NCI-H2227 (cell line): ENCODE data around the gene MTA1.
A peak's percentile ranks its signal among the peaks of the same experiment; 100 is the strongest.

Experiments
- DNase-seq: peaks from one replicate; lab custom pipeline; 2025; ENCODE audit not compliant: unreplicated experiment; lab: John Stamatoyannopoulos, UW

MTA1 gene

GRCh38 chr14:105460116-105460515 lies 40.5 kb downstream of the MTA1 start:
- no peak for DNase-seq

DNA sequence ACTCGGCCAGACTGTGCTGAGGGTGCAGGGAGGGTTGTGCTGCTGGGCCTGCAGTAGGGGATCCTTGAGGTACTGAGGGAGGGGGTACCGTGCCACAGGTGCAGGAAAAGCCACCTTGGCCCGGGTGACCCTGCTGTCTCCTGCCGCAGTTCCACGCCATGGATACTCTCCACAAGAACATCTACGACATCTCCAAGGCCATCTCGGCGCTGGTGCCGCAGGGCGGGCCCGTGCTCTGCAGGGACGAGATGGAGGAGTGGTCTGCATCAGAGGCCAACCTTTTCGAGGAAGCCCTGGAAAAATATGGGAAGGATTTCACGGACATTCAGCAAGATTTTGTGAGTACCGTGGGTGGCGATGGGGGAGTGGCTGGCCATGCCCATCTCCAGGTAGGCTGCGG lies 41.0 kb downstream of the MTA1 start:
- DNase-seq: no peak

GRCh38 chr14:105461903-105462302 lies 42.3 kb downstream of the MTA1 start:
- no peak for DNase-seq

DNA sequence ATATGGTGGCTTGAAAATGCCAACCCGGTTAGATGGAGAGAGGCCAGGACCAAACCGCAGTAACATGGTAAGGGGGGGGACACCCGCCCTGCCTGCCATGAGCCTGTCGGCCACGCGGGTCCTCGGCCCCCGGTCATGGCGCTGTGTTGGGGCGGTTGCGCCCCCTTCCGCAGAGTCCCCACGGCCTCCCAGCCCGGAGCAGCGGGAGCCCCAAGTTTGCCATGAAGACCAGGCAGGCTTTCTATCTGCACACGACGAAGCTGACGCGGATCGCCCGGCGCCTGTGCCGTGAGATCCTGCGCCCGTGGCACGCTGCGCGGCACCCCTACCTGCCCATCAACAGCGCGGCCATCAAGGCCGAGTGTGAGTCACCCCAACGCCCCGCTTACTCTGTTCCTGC lies 44.9 kb downstream of the MTA1 start:
- no peak for DNase-seq

DNA sequence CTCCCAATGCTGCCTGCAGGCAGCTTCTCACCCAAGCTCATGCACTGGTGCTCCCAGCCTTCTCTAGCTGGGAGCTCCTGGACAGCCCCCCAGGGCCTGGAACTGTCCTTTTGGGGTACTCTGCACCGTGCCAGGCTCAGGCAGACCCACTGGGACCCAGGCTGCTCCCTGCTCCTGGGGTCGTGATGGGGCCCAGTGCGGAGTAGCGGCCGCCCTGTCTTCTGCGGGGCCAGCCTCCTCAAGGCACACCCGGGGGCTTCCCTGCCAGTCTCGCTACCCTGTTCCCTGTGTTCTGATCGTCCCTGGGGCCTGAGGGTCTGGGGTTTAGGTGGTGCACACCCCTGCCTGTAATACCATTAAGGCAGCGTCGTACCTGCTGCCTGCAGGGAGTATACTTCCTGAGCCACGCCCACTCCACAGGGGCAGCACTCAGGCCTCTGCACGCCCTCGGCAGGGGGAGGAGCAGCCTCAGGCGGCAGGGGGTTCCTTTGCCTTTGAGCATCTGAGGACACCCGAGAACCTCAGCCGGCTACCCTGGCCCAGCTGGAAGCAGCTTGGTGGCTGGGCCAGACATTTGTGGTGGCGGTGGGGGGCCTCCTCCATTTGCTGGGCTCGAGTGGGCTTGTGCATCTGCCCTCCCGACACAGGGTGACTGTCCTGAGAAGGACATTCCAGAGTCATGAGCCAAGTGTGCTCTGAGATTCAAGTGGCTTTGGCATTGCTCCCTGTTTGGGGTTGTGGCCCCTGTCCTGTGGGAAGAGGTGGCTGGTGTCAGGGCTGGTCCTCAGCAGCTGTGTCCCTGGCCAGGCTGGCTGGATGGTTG lies 45.8 kb downstream of the MTA1 start:
- no peak for DNase-seq

- DNase-seq: no peak
Observed at GRCh38 chr14:105466531-105467248, 47.1 kb downstream of the MTA1 start.

DNA sequence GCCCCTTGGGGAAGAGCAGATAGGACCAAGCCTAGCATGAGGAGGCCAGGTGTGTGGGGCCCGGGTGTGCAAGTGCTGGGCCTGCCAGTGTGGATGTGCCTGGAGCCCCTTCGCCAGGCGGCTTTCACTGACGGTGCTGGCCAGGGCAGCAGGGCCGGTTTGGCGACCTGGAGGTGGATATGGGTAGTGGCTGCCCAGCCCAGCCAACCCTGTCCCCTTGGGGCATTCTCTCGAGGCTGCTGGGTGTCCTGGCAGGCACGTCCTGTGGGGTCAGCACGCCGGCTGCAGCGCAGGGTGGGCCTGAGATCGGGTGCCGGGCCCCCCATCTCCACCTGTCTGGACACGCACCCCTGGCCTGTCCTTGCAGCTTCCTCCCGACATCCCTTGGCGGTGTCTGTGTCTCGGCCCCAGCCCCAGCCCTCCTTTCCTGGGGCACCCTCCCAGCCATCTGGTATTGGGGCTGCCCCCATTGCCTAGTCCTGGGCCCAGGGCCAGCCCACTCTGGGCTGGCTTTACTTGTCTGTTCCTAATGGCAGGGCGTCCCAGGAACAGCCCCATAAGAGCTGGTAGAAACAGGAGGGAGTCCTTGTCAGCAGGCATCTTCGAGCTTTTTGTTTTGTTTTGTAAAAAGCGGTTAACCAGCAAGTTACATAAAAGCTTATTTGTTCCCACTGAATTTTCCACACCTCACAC lies 47.8 kb downstream of the MTA1 start:
- no peak for DNase-seq

GRCh38 chr14:105467942-105468471 lies 48.4 kb downstream of the MTA1 start:
- no peak for DNase-seq

GRCh38 chr14:105468621-105469241 lies 49.1 kb downstream of the MTA1 start:
- no peak for DNase-seq

GRCh38 chr14:105469456-105470349 lies 50.1 kb downstream of the MTA1 start:
- no peak for DNase-seq

GRCh38 chr14:105470350-105471296 lies 51.0 kb downstream of the MTA1 start:
- no peak for DNase-seq

- DNase-seq: peak; percentile 45
Observed at GRCh38 chr14:105471297-105471821, 51.7 kb downstream of the MTA1 start.

GRCh38 chr14:105471823-105472485 lies 52.3 kb downstream of the MTA1 start:
- no peak for DNase-seq

- no peak for DNase-seq
Observed at GRCh38 chr14:105472486-105472991, 52.9 kb downstream of the MTA1 start.

DNA sequence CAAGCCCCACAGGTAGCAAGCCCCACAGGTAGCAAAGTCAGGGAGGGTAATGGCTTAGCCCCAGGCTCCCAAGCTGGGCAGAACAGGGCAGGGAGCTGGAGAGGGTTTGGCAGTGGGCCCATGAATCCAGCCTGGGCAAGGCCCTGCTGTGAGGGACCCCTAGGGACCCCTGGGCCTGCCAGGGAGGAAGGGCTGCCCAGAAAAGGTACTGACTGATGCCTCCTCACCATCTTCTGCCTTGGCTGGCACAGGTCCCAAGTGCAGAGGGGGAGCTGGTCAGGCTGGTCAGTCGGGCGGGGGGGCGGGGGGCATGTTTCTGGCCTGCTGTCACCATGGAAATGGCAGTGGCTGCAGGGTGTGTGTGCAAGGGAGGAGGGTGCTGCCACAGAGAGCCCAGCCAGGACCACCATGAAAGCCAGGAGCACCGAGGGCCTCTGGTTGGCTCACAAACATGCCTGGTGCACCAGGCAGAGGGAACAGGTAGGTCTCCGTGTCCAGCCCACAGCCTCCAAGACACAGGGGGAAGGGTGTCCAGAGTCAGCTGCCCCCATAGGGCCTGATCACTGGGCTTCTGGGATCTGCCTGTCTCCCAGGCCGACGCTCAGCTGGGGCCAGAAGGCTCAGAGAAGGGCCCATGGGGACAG lies 53.5 kb downstream of the MTA1 start:
- DNase-seq: no peak

GRCh38 chr14:105473677-105474482 lies 54.3 kb downstream of the MTA1 start:
- DNase-seq: peak; percentile 96
